GM12875 (cell line): ENCODE data around the gene PRKCB.

ENCODE experiments used
- H3K4me3 ChIP-seq: one replicate; pipeline ENCODE4 v1.5.1; 2011; ENCODE audit warnings: low read depth, low read length, control low read depth
- TF ChIP-seq, protein P1 (sequence below): IDR thresholded peaks from 2 replicates; pipeline ENCODE4 v1.5.1; 2011; ENCODE audit warnings: low read depth, mild to moderate bottlenecking, control low read depth, inconsistent platforms, low read length, moderate library complexity, borderline replicate concordance; ENCODE audit not compliant: insufficient read depth

Gene PRKCB

DNA sequence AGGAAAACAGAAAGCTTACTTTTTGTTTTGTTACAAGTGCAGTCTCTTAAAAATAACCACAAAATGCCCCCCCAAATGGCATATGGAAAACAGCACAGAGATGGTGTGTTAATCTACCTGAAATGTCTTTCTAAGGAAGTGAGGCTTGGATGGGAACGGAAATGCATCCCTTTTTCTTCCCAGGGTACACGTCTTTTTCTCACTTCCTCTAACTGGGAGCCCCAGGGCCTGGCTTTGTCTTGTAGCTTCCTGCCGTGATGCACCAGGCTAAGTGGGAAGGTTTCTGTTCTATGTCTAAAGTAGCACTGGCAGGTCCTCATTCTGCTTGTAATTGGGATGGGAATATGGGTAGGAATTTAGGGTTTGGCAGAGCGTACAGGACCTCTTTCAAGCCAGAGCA, 367.9 kb downstream of the PRKCB start:
- no peak overlapping the region for H3K4me3 ChIP-seq
- TF ChIP-seq, protein P1, sequence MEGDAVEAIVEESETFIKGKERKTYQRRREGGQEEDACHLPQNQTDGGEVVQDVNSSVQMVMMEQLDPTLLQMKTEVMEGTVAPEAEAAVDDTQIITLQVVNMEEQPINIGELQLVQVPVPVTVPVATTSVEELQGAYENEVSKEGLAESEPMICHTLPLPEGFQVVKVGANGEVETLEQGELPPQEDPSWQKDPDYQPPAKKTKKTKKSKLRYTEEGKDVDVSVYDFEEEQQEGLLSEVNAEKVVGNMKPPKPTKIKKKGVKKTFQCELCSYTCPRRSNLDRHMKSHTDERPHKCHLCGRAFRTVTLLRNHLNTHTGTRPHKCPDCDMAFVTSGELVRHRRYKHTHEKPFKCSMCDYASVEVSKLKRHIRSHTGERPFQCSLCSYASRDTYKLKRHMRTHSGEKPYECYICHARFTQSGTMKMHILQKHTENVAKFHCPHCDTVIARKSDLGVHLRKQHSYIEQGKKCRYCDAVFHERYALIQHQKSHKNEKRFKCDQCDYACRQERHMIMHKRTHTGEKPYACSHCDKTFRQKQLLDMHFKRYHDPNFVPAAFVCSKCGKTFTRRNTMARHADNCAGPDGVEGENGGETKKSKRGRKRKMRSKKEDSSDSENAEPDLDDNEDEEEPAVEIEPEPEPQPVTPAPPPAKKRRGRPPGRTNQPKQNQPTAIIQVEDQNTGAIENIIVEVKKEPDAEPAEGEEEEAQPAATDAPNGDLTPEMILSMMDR, result no peak

DNA sequence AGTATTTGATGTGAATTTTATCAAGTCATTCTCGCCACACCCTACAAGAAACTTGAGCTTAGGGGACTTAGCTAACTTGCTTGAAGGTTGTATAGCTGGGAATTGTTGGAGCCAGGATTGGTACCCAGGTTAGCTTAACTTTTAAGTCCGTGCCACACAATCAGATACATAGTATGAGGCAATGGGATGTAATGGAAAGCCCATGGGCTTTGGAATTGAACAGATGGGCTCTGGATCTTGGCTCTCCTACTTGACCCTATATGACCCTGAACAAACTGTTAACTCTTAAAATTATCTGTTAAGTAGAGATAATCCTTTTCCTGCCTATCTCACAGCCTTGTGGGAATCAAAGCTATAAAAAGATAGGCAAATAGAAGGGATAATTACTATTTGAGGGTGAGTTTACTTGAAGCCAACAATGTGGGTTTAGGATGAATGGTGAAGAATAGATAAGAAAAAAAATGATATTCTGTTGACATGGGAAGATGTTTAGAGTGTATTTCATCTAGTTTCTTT, 368.4 kb downstream of the PRKCB start:
- TF ChIP-seq, protein P1, result no peak
- no peak overlapping the region for H3K4me3 ChIP-seq

DNA sequence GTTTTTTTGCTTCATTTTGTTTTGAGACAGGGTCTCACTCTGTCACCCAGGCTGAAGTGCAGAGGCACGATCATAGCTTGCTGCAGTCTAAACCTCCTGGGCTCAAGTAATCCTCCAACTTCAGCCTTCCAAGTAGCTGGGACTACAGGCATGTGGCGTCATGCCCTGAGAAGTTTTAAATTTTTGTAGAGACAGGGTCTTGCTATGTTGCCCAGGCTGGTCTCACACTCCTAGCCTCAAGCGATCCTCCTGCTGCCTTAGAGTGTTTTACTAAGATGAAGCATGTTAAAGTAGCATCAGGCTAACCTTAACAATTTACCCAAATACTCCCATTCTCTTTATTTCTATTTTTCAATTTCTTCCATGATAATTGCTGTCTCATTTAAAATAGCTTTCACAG, 371.1 kb downstream of the PRKCB start:
- no peak overlapping the region for H3K4me3 ChIP-seq
- TF ChIP-seq, protein P1, result no peak

DNA sequence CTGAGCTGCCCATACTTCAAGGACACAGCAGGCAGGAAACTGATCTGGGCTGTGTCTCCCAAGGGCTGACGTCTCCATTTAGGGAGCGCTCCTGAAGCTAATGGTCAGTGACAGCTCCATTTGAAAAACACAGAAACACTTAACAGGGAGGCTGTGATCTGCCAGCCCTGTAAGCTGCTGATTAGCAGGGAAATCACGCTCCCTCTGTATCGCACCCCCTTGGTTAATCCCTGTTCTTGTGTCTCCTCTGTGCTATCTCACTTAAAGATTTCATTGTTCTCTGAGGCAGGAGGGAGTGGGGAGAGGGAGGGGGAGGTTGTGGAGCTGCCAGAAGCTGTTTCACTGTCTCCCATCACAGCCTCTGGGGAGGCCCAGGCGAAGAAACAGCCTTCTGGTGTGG, 372.9 kb downstream of the PRKCB start:
- H3K4me3 ChIP-seq, result no peak overlapping the region
- TF ChIP-seq, protein P1, result no peak

DNA sequence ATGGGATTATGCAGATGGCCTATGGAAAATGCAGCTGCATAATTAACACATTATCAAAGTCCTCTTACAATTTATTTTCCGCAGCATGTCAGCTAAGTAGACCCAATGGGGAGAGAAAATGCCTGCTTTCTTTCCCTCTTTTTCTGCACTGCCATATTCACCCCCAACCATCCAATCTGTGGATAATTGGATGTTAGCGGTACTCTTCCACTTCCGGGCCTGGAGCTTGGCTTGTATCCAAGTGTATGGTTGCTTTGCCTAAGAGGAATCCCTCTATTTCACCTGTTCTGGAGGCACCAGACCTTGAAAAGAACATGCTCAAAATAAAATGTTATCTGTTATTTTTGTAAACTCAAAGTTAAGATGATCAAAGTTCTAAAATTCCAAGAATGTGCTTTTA, 379.2 kb downstream of the PRKCB start:
- TF ChIP-seq, protein P1, result no peak
- no peak overlapping the region for H3K4me3 ChIP-seq

DNA sequence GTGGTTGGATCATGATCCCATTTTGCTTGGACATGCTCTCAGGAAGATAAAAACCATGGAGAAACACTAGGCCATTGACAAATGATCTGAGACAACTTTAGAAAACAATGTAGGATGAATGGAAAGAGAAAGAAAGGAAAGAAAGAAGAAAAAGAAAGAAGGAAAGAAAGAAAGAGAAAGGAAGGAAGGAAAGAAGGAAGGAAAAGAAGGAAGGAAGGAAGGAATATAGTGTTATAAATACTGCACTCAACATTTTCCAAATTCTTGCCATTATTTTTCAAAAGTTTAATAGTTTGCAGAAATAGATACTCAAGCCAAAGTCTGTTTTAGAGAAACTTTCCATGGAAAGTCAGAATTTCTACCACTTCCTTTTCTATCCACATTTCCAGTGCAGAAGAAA, 381.2 kb downstream of the PRKCB start:
- TF ChIP-seq, protein P1, result no peak
- H3K4me3 ChIP-seq, result no peak overlapping the region

DNA sequence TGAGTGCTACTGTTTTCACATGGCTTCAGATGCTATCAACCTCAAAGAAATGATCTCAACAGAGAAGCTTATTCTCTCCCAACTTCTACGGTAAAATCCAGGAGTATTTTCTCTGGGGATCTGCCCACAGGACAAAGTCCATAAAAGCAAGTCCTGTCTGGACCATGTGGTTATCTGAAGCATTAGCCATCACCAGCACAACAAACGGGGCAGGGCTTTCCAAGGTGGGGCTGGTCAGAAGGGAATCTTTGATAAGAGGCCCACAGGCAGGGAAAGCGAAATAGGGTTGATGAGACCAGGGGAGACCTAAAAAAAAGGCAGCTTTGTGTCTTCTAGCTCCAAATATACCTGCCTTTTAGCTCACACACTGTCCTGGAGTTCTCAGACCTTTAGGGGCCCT, 381.7 kb downstream of the PRKCB start:
- H3K4me3 ChIP-seq, result no peak overlapping the region
- TF ChIP-seq, protein P1, result no peak
